HPDE6-E6E7 (cell line): ENCODE results near the gene UCK2.

ENCODE experiments used
- DNase-seq: peaks from one replicate; pipeline ENCODE4 v3.0.0; 2011; ENCODE audit warnings: missing footprints; ENCODE audit errors: extremely low spot score

Gene UCK2

GRCh38 chr1:165880993-165881392 is 53.6 kb downstream of the UCK2 start:
- no peak for DNase-seq

GRCh38 chr1:165882168-165882837 is 54.9 kb downstream of the UCK2 start:
- DNase-seq: no peak

- DNase-seq: no peak
Measured at GRCh38 chr1:165883056-165883455, 55.6 kb downstream of the UCK2 start.

GRCh38 chr1:165884009-165884689 is 56.7 kb downstream of the UCK2 start:
- DNase-seq: no peak

GRCh38 chr1:165884690-165885304 is 57.4 kb downstream of the UCK2 start:
- no peak for DNase-seq

- DNase-seq: no peak
Measured at GRCh38 chr1:165885305-165885694, 57.9 kb downstream of the UCK2 start.

- DNase-seq: no peak
Measured at GRCh38 chr1:165886193-165886592, 58.8 kb downstream of the UCK2 start.

GRCh38 chr1:165886983-165887382 is 59.6 kb downstream of the UCK2 start:
- no peak for DNase-seq

- no peak for DNase-seq
Measured at GRCh38 chr1:165887877-165888551, 60.6 kb downstream of the UCK2 start.

GRCh38 chr1:165888552-165888920 is 61.1 kb downstream of the UCK2 start:
- no peak for DNase-seq

GRCh38 chr1:165890684-165891083 is 63.3 kb downstream of the UCK2 start:
- no peak for DNase-seq

- no peak for DNase-seq
Measured at GRCh38 chr1:165891111-165891860, 63.9 kb downstream of the UCK2 start.

GRCh38 chr1:165892935-165893334 is 65.5 kb downstream of the UCK2 start:
- no peak for DNase-seq

- DNase-seq: no peak
Measured at GRCh38 chr1:165893507-165893906, 66.1 kb downstream of the UCK2 start.

GRCh38 chr1:165894591-165894990 is 67.2 kb downstream of the UCK2 start:
- DNase-seq: no peak

GRCh38 chr1:165895451-165895871 is 68.0 kb downstream of the UCK2 start:
- no peak for DNase-seq

- peak; percentile 58 for DNase-seq
Measured at GRCh38 chr1:165896277-165896676, 68.9 kb downstream of the UCK2 start.

GRCh38 chr1:165897326-165898303 is 70.2 kb downstream of the UCK2 start:
- no peak for DNase-seq

GRCh38 chr1:165898837-165899236 is 71.4 kb downstream of the UCK2 start:
- peak; percentile 78 for DNase-seq

GRCh38 chr1:165899461-165899941 is 72.1 kb downstream of the UCK2 start:
- DNase-seq: no peak
